Muscle layer of duodenum (tissue), 2 donors: ENCODE data around the gene NEU2.

ENCODE experiments used
- H3K27ac ChIP-seq: one replicate; pipeline ENCODE4 v1.7.0; 2013; ENCODE audit warnings: mild to moderate bottlenecking, low read length
- H3K27me3 ChIP-seq: one replicate; pipeline ENCODE4 v1.7.0; 2013; ENCODE audit warnings: low read depth, mild to moderate bottlenecking, control low read depth, low read length
- H3K36me3 ChIP-seq, 2 donors: one replicate each; pipeline ENCODE4 v1.7.0; 2013; ENCODE audit warnings: low read length in 2 of 2, control low read depth in 1 of 2, mild to moderate bottlenecking in 1 of 2; ENCODE audit not compliant: insufficient read depth in 2 of 2, control insufficient read depth in 1 of 2
- H3K4me1 ChIP-seq, 2 donors: one replicate each; pipeline ENCODE4 v1.7.0; 2013; ENCODE audit warnings: low read length in 2 of 2, mild to moderate bottlenecking in 2 of 2, control low read depth in 1 of 2, moderate library complexity in 1 of 2; ENCODE audit not compliant: insufficient read depth in 2 of 2, control insufficient read depth in 1 of 2
- H3K4me3 ChIP-seq, 2 donors: one replicate each; pipeline ENCODE4 v1.7.0; 2013; ENCODE audit warnings: low read length in 2 of 2, low read depth in 1 of 2, mild to moderate bottlenecking in 1 of 2
- H3K9me3 ChIP-seq, 2 donors: one replicate each; pipeline ENCODE4 v1.7.0; 2013; ENCODE audit warnings: low read length in 2 of 2, control low read depth in 1 of 2, mild to moderate bottlenecking in 1 of 2; ENCODE audit not compliant: control insufficient read depth in 1 of 2
- donor health status: healthy.

Gene NEU2

GRCh38 chr2:233023761-233024410 is 8.6 kb upstream of the NEU2 start:
- Histone ChIP-seq H3K4me3 (no peak overlapping the region), H3K4me1 (no peaks in the 10 kb centered on the region), H3K36me3 (no peaks in the 10 kb centered on the region), H3K9me3 (no peaks in the 10 kb centered on the region), H3K27ac (no peak overlapping the region), H3K27me3 (no peaks in the 10 kb centered on the region)

- no peaks in the 10 kb centered on the region for H3K27me3 ChIP-seq
- H3K4me3 ChIP-seq = no peak overlapping the region
- H3K36me3 ChIP-seq = no peaks in the 10 kb centered on the region
- no peak overlapping the region for H3K27ac ChIP-seq
- no peaks in the 10 kb centered on the region for H3K4me1 ChIP-seq
- no peaks in the 10 kb centered on the region for H3K9me3 ChIP-seq
These were observed 6.8 kb upstream of the NEU2 start for GRCh38 chr2:233025706-233026105.

DNA sequence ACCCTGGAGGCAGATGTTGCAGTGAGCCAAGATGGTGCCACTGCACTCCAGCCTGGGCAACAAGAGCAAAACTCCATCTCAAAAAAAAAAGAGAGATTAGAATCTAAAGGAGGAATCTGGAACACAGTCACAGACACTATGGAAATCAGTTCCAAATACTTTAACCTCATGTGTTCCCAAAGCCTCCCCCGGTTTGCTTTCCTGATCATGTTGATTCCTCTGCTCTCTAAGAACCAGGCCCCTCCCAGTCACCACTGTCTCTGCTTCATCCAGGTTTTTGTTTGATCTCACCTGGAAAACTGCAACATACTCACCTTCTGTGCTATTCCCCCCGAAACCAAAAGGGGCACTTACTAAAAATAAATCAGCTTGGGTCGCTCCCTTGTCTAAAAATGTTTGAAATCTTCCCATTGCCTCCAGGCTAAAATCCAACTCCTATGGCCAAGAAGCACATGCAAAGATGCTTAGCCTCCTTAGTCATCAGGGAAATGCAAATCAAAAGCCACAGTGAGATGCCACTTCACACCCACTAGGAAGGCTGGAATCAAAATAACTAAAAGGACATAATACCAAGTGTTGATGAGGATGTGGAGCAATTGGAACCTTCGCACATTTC is 6.2 kb upstream of the NEU2 start:
- Histone ChIP-seq H3K4me3 (no peak overlapping the region), H3K27me3 (no peaks in the 10 kb centered on the region), H3K36me3 (no peaks in the 10 kb centered on the region), H3K9me3 (no peaks in the 10 kb centered on the region), H3K27ac (no peak overlapping the region), H3K4me1 (no peaks in the 10 kb centered on the region)

DNA sequence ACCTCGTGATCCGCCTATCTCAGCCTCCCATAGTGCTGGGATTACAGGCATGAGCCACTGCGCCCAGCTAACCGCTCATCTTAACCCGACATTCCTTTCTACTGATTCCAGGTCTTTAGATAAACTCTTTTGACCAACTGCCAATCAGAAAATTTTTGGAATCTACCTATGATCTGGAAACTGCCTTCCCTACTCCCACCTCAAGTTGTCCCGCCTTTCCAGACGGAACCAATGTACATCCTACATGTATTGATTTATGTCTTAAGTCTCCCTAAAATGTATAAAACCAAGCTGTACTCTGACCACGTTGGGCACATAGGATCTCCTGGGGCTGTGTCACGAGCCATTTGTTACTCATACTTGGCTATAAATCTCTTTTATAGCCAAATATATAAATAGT is 3.2 kb upstream of the NEU2 start:
- Histone ChIP-seq H3K27ac (no peak overlapping the region), H3K4me1 (no peaks in the 10 kb centered on the region), H3K4me3 (no peak overlapping the region), H3K27me3 (no peaks in the 10 kb centered on the region), H3K36me3 (no peaks in the 10 kb centered on the region), H3K9me3 (no peaks in the 10 kb centered on the region)

GRCh38 chr2:233031556-233032500 is 644 bp upstream of the NEU2 start:
- Histone ChIP-seq H3K9me3 (no peaks in the 10 kb centered on the region), H3K4me1 (no peaks in the 10 kb centered on the region), H3K27ac (no peak overlapping the region), H3K27me3 (no peaks in the 10 kb centered on the region), H3K36me3 (no peaks in the 10 kb centered on the region), H3K4me3 (no peak overlapping the region)

DNA sequence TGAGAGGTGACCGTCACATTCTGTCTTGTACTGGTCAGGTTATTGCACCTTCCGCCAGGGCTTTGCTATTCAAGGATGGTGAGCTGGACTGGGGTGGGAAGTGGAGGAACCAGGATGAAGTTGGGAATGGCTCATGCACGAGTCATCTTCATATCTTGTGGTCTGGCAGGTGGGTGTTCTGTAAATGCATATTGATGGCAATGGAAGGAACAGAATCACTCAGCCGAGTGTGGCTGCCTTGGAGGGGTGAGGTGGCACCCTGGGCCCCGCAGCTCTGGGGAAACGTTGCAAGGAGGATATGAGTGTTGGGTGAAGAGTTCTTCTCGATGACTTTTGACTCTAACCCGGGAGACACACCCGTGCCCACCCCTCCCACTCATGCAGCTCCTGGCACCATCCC is 1.2 kb downstream of the NEU2 start:
- Histone ChIP-seq H3K4me1 (no peaks in the 10 kb centered on the region), H3K36me3 (no peaks in the 10 kb centered on the region), H3K9me3 (no peaks in the 10 kb centered on the region), H3K4me3 (no peak overlapping the region), H3K27me3 (no peaks in the 10 kb centered on the region), H3K27ac (no peak overlapping the region)

GRCh38 chr2:233034091-233034882 is 1.8 kb downstream of the NEU2 start:
- no peaks in the 10 kb centered on the region for H3K36me3 ChIP-seq
- H3K27me3 ChIP-seq = no peaks in the 10 kb centered on the region
- H3K4me3 ChIP-seq = no peak overlapping the region
- no peaks in the 10 kb centered on the region for H3K4me1 ChIP-seq
- H3K27ac ChIP-seq = no peak overlapping the region
- H3K9me3 ChIP-seq = no peaks in the 10 kb centered on the region

GRCh38 chr2:233035426-233036161 is 3.1 kb downstream of the NEU2 start:
- no peak overlapping the region for H3K4me3 ChIP-seq
- no peaks in the 10 kb centered on the region for H3K36me3 ChIP-seq
- H3K9me3 ChIP-seq = no peaks in the 10 kb centered on the region
- H3K27me3 ChIP-seq = no peaks in the 10 kb centered on the region
- no peaks in the 10 kb centered on the region for H3K4me1 ChIP-seq
- H3K27ac ChIP-seq = no peak overlapping the region

- Histone ChIP-seq H3K27ac (no peak overlapping the region), H3K9me3 (no peaks in the 10 kb centered on the region), H3K36me3 (no peaks in the 10 kb centered on the region), H3K4me1 (no peaks in the 10 kb centered on the region), H3K4me3 (no peak overlapping the region), H3K27me3 (no peaks in the 10 kb centered on the region)
These were observed 3.8 kb downstream of the NEU2 start for GRCh38 chr2:233036162-233036838.

- H3K9me3 ChIP-seq = no peaks in the 10 kb centered on the region
- H3K4me3 ChIP-seq = no peak overlapping the region
- no peaks in the 10 kb centered on the region for H3K36me3 ChIP-seq
- H3K27ac ChIP-seq = no peak overlapping the region
- H3K4me1 ChIP-seq = no peaks in the 10 kb centered on the region
- no peaks in the 10 kb centered on the region for H3K27me3 ChIP-seq
These were observed 4.6 kb downstream of the NEU2 start for GRCh38 chr2:233037078-233037477.
